HG02588 (cell line): Measurements from ENCODE around the gene TSPAN14.

ENCODE experiments used
- ATAC-seq: cut with Tn5 transposase; IDR thresholded peaks from one replicate; pipeline ENCODE4 v1.9.1; 2021; ENCODE audit warnings: mild to moderate bottlenecking, moderate library complexity; ENCODE audit not compliant: unreplicated experiment

TSPAN14 gene

DNA sequence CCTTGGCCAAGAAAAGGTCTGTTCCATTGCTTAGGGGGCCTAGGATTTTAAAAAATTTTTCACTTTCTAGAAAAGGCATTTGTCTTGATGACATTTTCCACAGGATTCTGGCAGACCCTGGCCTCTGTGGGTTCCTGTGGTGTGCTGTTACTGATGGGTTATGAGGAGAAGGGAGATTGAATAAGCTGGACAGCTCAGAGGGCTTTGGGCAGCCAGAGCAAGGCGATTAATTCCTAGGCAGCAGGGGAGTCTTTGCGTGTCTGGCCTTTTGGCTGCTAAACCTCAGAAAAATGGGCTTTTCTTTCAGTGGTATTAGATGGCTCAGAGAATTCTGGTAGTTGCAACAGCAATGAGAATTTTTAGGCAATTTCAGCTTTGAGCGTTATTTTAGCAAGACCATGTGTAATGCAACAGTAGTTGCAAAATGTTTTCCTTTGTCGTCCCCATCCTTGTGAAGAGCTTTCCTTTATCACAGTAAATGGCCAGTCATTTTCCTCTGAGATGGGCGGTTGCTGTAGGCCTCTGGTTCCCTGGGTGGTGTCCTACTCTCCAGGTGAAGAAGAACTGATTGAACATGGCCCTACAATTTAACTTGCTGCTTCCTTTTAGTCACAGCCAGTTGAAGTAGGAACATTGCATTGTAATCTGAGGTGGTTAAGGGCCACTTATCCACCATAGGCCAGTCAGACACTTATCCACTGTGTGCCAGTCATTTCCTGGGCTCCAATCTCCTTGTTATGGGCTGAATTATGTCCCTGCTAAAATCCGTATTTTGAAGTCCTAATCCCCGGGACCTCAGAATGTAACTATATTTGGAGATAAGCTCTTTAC lies 126.7 kb downstream of the TSPAN14 start:
- no peak for ATAC-seq

DNA sequence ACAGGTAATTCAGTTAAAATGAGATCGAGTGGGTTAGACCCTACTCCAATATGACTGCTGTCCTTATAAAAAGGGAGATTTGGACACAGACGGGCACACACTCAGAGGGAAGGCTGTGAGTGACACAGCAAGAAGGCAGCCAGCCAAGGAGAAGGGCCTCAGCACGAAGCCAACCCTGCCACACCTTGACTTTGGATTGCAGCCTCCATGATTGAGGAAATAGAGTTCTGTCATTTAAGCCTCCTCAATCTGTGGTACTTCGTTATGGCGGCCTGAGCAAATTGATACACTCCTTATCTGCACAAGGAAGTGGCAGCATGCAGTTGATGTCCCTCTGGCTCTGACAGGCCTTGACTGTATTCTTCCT lies 127.3 kb downstream of the TSPAN14 start:
- no peak for ATAC-seq

DNA sequence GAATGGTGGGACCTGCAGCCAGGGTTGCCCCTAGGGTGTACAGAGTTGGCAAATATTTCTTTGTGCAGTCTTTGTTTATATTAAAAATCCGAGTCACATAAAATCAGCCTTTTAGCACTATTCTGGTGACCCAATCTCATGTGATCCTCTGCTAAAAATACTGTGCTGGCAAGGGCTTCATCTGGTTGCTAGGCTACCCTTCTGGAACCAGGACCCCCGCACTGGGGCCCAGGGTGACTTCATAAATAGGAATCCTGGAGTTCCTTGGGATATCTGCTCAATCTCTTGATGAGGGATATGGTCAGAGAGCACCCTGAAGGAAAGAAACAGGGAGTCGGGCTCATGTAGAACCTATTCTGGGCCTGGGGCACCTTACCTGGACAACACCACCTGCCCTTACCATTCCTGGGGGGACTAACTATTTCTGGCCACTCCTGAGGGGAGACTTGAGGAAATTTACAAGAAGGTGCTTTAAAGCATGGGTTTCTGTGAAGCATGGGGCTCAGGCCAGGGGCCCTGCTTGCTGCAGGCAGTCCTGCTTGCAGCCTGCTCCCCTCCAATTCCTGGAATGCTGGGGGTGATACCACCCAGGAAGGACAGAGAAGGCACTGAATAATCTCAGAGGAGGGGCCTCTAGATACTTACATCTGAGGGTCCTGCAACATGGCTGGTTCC lies 128.3 kb downstream of the TSPAN14 start:
- ATAC-seq = no peak
